ENCODE results near the gene ZGPAT.

Gene ZGPAT

GRCh38 chr20:63747622-63748069 lies 39.8 kb downstream of the ZGPAT start:
- ATAC-seq (peak; percentile 8), DNase-seq (no peak)
- no peaks in the 10 kb centered on the region for H3K9me3 Mint-ChIP-seq
- H3K27me3 Mint-ChIP-seq = no peaks in the 10 kb centered on the region
- H3K27ac Mint-ChIP-seq = no peak overlapping the region
- H3K4me3 Mint-ChIP-seq = no peak overlapping the region
- peaks cover 36% of the 10 kb centered on the region for H3K4me1 Mint-ChIP-seq

GRCh38 chr20:63748070-63748933 lies 40.5 kb downstream of the ZGPAT start:
- Mint-ChIP-seq H3K4me1 (peaks cover 36% of the 10 kb centered on the region), H3K4me3 (no peak overlapping the region), H3K27me3 (no peaks in the 10 kb centered on the region), H3K9me3 (no peaks in the 10 kb centered on the region), H3K27ac (no peak overlapping the region)
- no peak for ATAC-seq
- DNase-seq = no peak

DNA sequence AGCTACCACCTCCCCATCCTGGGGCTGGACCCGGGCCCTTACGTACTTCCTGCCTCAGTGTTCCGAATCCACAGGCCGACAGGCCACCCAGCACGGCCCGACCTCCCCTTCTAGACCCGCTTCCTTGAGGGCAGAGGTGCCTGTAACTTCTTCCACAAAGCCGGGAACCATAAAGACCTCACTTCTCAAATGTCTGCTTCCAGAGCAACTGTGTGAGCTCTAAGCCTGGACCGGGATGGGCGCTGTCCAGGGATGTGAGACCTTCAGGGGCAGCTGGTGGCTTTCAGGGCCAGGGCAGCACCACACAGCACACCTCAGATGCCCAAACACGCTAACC lies 41.1 kb downstream of the ZGPAT start:
- H3K4me3 Mint-ChIP-seq = no peak overlapping the region
- H3K9me3 Mint-ChIP-seq = no peaks in the 10 kb centered on the region
- no peaks in the 10 kb centered on the region for H3K27me3 Mint-ChIP-seq
- DNase-seq (no peak), ATAC-seq (no peak)
- peaks cover 40% of the 10 kb centered on the region for H3K4me1 Mint-ChIP-seq
- H3K27ac Mint-ChIP-seq = peak overlapping the region in 1 of 2 donors; percentile 56

DNA sequence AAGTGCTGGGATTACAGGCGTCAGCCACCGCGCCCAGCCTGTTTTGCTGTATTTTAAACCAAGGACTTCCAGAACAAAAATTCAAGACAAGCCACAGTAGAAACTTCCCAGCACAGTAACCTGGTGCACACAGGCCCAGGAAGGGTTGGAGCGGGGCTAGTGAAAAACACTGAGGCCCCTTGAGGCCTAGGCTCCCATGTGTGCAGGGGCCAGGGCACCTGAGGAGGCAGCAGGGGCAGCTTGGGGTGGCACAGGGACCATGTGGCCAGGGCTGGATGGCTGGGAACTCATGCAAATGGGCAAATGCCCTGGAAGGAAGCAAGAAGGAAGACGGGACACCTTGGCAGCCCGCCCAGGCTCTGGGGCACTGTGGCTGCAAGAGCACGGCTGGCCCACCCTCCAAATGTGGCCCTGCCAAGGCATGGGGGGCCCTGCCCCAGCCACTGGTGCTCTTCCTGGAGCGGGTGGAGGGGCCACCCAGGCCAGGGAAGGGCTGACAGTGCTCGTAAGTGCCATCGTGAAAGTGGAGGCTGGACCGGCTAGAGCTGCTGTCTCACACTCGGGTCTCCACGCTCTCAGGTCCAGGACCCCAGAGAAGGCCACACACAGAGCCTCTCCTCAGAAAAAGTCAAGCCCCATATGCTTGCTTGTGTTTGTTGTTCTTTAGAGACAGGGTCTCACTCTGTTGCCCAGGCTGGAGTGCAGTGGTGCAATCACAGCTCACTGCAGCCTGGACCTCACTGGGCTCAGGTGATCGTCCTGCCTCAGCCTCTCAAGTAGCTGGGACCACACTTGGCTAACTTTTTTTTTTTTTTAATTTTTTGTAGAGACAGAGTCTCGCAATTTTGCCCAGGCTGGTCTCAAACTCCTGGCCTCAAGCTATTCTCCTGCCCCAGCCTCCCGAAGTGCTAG lies 42.0 kb downstream of the ZGPAT start:
- DNase-seq (no peak), ATAC-seq (no peak)
- Mint-ChIP-seq H3K4me3 (peak overlapping the region in 1 of 2 donors; percentile 8), H3K27ac (no peak overlapping the region), H3K4me1 (peaks cover 44% of the 10 kb centered on the region), H3K9me3 (no peaks in the 10 kb centered on the region), H3K27me3 (no peaks in the 10 kb centered on the region)

GRCh38 chr20:63750807-63751470 lies 43.1 kb downstream of the ZGPAT start:
- Mint-ChIP-seq H3K4me3 (peak overlapping the region; percentile 57 to 78), H3K4me1 (peaks cover 52% of the 10 kb centered on the region), H3K9me3 (no peaks in the 10 kb centered on the region), H3K27me3 (no peaks in the 10 kb centered on the region), H3K27ac (peak overlapping the region; percentile 86 to 95)
- DNase-seq (peak; percentile 52 to 66), ATAC-seq (peak; percentile 81)

DNA sequence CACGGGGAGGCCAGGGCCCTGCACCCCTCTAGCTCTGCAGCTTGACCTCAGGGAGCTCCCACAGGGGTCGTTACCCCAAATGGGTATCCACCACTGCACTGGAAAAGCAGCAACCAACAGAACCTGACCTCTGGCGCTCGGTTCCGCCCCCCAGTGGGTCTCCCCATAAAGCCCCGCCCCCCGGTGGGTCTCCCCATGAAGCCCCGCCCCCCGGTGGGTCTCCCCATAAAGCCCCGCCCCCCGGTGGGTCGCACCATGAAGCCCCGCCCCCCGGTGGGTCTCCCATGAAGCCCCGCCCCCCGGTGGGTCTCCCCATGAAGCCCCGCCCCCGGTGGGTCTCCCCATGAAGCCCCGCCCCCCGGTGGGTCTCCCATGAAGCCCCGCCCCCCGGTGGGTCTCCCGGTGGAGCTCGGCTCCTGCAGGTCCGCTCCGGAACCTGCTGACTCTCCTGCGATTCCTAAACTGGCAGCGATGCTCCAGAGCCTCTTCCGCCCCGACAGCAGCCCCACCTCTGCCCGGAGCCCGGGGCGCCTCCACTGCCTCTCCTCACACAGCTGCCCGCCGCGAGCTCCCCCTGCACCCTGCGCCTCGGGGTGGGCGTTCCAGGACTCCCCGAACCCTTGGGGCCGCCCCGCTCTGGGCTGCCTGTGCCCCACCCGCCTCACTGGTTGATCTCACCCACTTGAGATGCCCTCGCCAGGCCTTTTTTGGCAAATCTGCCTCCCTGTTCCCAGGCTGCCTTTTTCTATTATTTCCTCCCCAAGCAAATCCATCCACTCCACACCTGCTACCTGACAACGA lies 43.8 kb downstream of the ZGPAT start:
- peak overlapping the region; percentile 84 to 86 for H3K27ac Mint-ChIP-seq
- H3K4me3 Mint-ChIP-seq = peak overlapping the region; percentile 57 to 78
- no peaks in the 10 kb centered on the region for H3K27me3 Mint-ChIP-seq
- DNase-seq (no peak), ATAC-seq (peak; percentile 29)
- H3K9me3 Mint-ChIP-seq = no peaks in the 10 kb centered on the region
- peaks cover 59% of the 10 kb centered on the region for H3K4me1 Mint-ChIP-seq

DNA sequence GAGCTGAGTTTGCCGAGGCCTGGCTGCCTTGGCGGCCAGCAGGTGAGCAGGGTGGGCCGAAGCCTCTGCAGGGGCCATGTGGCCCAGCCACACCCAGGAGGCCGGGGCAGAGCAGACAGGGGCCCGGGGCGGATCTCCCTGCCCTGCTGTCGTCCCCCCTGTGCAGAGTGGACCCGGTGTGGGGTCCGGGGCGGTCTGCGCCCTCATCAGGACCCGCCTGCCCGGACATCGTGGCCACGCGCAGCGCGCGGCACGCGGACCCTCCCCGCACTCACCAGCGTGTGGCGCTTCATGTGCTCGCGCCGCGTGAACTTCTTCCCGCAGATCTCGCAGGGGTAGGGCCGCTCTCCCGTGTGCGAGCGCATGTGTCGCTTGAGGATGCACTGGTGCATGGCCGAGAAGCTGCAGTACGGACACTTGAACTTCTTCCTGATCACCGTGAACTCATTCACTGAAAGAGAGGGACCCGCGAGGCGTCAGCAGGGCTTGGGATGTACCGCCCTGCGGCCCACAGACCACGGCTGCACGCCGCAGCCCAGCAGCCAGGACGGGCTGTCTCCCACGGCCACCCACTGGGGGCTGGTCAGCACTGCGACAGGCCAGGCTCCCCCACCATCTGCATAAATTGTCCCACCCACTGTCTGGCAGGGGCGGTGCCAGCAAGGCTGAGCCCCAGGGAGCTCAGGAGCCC lies 44.7 kb downstream of the ZGPAT start:
- Mint-ChIP-seq H3K4me1 (peaks cover 67% of the 10 kb centered on the region), H3K9me3 (no peaks in the 10 kb centered on the region), H3K27me3 (no peaks in the 10 kb centered on the region), H3K27ac (no peak overlapping the region), H3K4me3 (peak overlapping the region in 1 of 2 donors; percentile 62)
- DNase-seq (no peak), ATAC-seq (no peak)

DNA sequence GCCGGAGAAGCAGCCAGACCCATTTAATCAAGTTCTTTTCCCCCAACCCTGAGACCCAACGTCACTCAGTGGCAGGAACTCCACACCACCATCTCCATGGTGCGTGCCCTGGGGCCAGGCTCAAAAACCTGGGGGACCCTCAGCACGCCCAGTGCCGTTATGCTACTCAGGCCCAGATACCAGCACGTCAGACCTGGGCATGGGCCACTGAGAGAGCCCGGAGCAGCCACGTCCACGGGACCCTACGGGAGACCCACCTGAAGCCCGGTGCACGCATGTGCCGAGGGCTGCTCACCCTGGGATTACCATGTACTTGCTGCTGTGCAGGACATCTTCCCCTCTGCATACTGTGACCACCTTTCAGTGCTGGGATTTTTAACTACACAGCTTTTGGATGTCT lies 45.5 kb downstream of the ZGPAT start:
- no peak for DNase-seq
- no peaks in the 10 kb centered on the region for H3K27me3 Mint-ChIP-seq
- H3K27ac Mint-ChIP-seq = no peak overlapping the region
- ATAC-seq = no peak
- H3K4me1 Mint-ChIP-seq = peaks cover 67% of the 10 kb centered on the region
- no peak overlapping the region for H3K4me3 Mint-ChIP-seq
- H3K9me3 Mint-ChIP-seq = no peaks in the 10 kb centered on the region

- H3K9me3 Mint-ChIP-seq = no peaks in the 10 kb centered on the region
- H3K4me1 Mint-ChIP-seq = peaks cover 62% of the 10 kb centered on the region
- ATAC-seq = no peak
- DNase-seq = no peak
- H3K27me3 Mint-ChIP-seq = no peaks in the 10 kb centered on the region
- H3K4me3 Mint-ChIP-seq = no peak overlapping the region
- H3K27ac Mint-ChIP-seq = no peak overlapping the region
These were observed 46.2 kb downstream of the ZGPAT start for GRCh38 chr20:63754008-63754407.

DNA sequence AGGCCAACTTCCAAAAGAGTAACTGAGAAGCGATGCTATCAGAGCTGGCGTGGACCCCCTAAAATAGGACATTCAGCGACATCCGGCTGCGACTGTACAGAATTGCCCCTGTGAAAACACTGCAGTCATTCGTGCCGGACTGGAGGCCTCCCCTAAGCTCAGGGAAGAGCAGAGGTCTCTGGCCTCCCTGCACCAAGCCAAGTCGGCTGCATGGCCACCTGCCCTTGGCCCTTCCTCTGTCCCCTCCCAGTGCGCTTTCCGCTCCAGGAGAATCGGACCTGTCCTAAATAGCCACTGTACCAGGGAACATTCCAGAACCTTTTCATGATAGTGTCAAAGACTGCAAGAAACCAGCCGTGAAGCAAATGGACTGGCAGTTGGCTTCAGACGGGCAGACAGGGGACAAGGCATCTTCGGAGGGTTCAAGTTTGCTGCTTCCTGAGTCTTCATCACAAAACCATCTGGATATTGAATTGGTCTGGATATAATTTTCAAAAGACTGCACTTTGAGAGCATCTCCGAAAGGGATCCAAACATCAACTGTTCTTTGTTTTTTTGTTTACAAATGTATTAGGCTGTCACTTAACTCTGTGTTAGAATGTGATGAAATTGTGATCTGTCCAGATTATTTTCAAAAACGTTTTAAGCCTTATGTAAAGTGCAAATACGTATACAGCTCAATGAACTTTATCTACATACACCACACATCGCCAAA lies 48.3 kb downstream of the ZGPAT start:
- H3K9me3 Mint-ChIP-seq = no peaks in the 10 kb centered on the region
- no peaks in the 10 kb centered on the region for H3K27me3 Mint-ChIP-seq
- peaks cover 42% of the 10 kb centered on the region for H3K4me1 Mint-ChIP-seq
- H3K27ac Mint-ChIP-seq = no peak overlapping the region
- ATAC-seq (no peak), DNase-seq (no peak)
- H3K4me3 Mint-ChIP-seq = no peak overlapping the region

DNA sequence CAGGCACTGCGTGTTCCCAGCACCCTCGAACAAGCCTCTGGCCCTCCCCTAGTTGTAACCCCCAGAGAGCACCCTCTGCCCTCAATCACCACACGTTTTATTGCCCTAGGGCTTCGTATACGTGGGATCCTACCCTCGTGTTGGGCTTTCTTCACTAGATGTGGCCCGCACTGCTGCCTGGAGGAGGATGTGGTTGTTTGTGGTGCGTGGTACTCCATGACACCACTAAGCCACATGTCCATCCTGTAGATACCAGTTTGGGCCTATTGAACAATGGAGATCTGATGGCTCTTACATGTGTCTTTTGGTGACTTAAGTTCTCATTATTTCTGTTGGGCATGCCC lies 48.8 kb downstream of the ZGPAT start:
- Mint-ChIP-seq H3K4me1 (peaks cover 37% of the 10 kb centered on the region), H3K27ac (no peak overlapping the region), H3K9me3 (no peaks in the 10 kb centered on the region), H3K27me3 (no peaks in the 10 kb centered on the region), H3K4me3 (no peak overlapping the region)
- peak in 1 of 2 donors; percentile 58 for DNase-seq
- ATAC-seq = peak; percentile 92

DNA sequence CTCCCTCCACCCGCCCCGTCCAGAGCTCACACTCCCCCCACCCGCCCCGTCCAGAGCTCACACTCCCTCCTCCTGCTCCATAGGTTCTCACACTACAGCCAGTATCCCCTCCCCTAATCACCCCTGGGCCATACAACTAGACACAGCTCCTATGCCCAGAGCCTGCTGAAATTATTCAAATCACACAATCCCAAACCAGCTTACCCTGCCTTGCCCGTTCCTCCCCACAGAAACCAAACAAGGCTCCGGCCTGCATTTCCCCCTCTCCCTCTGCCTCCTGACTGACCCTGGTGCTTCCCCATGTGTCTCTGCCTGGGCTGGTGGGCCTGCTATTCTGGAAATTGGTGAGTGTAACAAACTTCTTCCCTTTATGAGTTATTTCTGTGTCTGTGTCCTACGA lies 50.3 kb downstream of the ZGPAT start:
- Mint-ChIP-seq H3K9me3 (no peaks in the 10 kb centered on the region), H3K4me3 (no peak overlapping the region), H3K27ac (no peak overlapping the region), H3K4me1 (peaks cover 30% of the 10 kb centered on the region), H3K27me3 (no peaks in the 10 kb centered on the region)
- ATAC-seq = no peak
- no peak for DNase-seq

GRCh38 chr20:63759377-63759901 lies 51.6 kb downstream of the ZGPAT start:
- H3K4me1 Mint-ChIP-seq = peaks cover 23% of the 10 kb centered on the region
- H3K27ac Mint-ChIP-seq = peak overlapping the region in 1 of 2 donors; percentile 21
- no peaks in the 10 kb centered on the region for H3K27me3 Mint-ChIP-seq
- no peak for ATAC-seq
- H3K9me3 Mint-ChIP-seq = no peaks in the 10 kb centered on the region
- H3K4me3 Mint-ChIP-seq = no peak overlapping the region
- no peak for DNase-seq
